A673 (cell line): ENCODE data around the gene TSPEAR. TPM values are rescaled to one million over a fixed set of nuclear protein-coding genes. Genes with fewer than 3 reads are reported as not detected.
"Not testable (repeated sequence)": the region's sequence is repeated elsewhere in the genome, so short reads cannot be mapped to it uniquely, and the experiment has no call there.

Experiments
- BruUV-seq: library from RNA; stranded (reverse); fragments of 400-500 nt; replicated peaks from 2 replicates; lab custom pipeline; 2021; lab: Mats Ljungman, UMichigan
- CTCF ChIA-PET: fragments of 300-600 bp; sonication (Branson Sonifier 250); formaldehyde crosslinking; loops from one replicate; lab custom pipeline; 2022; ENCODE audit warnings: antibody characterized with exemption; lab: Charles Lee
- POLR2A ChIA-PET: fragments of 300-600 bp; sonication (Branson Sonifier 250); formaldehyde crosslinking; loops from one replicate; lab custom pipeline; 2022; ENCODE audit warnings: antibody characterized with exemption; ENCODE audit not compliant: low non-redundant PET; lab: Charles Lee
- DNase-seq: peaks from one replicate; pipeline ENCODE4 v3.0.0-alpha.2; 2015; ENCODE audit warnings: low spot score
- H3K27ac ChIP-seq: fragments of 200-600 bp; sonication (generic); 2 replicates; pipeline ENCODE4 v1.5.1; 2016; ENCODE audit warnings: mixed run types, low read depth, mild to moderate bottlenecking, mixed read lengths, antibody characterized with exemption, low read length; ENCODE audit not compliant: poor library complexity, severe bottlenecking
- H3K27me3 ChIP-seq: fragments of 200-600 bp; sonication (generic); replicated peaks from 2 replicates; pipeline ENCODE4 v1.6.1; 2017; ENCODE audit warnings: mixed run types, low read depth, mild to moderate bottlenecking, mixed read lengths, antibody characterized with exemption, low read length; ENCODE audit not compliant: insufficient read depth, poor library complexity
- H3K36me3 ChIP-seq: fragments of 200-600 bp; sonication (generic); 2 replicates; pipeline ENCODE4 v1.6.1; 2016; ENCODE audit warnings: mixed run types, mild to moderate bottlenecking, mixed read lengths, antibody characterized with exemption, low read length; ENCODE audit not compliant: insufficient read depth, poor library complexity, severe bottlenecking
- H3K4me1 ChIP-seq: fragments of 200-600 bp; sonication (generic); 2 replicates; pipeline ENCODE4 v1.6.1; 2017; ENCODE audit warnings: mixed run types, mild to moderate bottlenecking, mixed read lengths, antibody characterized with exemption, low read length; ENCODE audit not compliant: insufficient read depth, poor library complexity, severe bottlenecking
- H3K4me3 ChIP-seq: fragments of 200-600 bp; sonication (generic); 2 replicates; pipeline ENCODE4 v1.5.1; 2016; ENCODE audit warnings: low read depth, mixed run types, mild to moderate bottlenecking, mixed read lengths, low read length; ENCODE audit not compliant: poor library complexity, severe bottlenecking
- H3K9me3 ChIP-seq: fragments of 200-600 bp; sonication (generic); 2 replicates; pipeline ENCODE4 v1.6.1; 2016; ENCODE audit warnings: mixed run types, low read depth, mild to moderate bottlenecking, mixed read lengths, antibody characterized with exemption, low read length; ENCODE audit not compliant: poor library complexity, severe bottlenecking
- EZH2 ChIP-seq: fragments of 200-600 bp; sonication (generic); IDR thresholded peaks from 2 replicates; pipeline ENCODE4 v1.6.1; 2017; ENCODE audit warnings: borderline replicate concordance, low read depth, mild to moderate bottlenecking, mixed read lengths, antibody characterized with exemption, low read length; ENCODE audit not compliant: poor library complexity, severe bottlenecking
- intact Hi-C: fragments of 100-400 bp; cut with micrococcal nuclease; formaldehyde crosslinking; loops from one replicate; pipeline ENCODE4 v1.10.0; 2022; ENCODE audit not compliant: unreplicated experiment
- total RNA-seq: library from RNA; stranded (reverse); gene quantifications from 2 replicates; pipeline ENCODE4 v1.2.3, GENCODE V29; 2021
- TF ChIP-seq, protein P1 (sequence below): fragments of 300-800, 200-600 bp; sonication (generic); conservative IDR thresholded peaks from 2 replicates; pipeline ENCODE4 v1.5.1; 2017; ENCODE audit warnings: low read depth, mild to moderate bottlenecking, antibody characterized with exemption, low read length, moderate library complexity, mixed read lengths

The TSPEAR gene
- total RNA-seq, 1 experiment from 2014 or later, result 8.3 TPM

DNA sequence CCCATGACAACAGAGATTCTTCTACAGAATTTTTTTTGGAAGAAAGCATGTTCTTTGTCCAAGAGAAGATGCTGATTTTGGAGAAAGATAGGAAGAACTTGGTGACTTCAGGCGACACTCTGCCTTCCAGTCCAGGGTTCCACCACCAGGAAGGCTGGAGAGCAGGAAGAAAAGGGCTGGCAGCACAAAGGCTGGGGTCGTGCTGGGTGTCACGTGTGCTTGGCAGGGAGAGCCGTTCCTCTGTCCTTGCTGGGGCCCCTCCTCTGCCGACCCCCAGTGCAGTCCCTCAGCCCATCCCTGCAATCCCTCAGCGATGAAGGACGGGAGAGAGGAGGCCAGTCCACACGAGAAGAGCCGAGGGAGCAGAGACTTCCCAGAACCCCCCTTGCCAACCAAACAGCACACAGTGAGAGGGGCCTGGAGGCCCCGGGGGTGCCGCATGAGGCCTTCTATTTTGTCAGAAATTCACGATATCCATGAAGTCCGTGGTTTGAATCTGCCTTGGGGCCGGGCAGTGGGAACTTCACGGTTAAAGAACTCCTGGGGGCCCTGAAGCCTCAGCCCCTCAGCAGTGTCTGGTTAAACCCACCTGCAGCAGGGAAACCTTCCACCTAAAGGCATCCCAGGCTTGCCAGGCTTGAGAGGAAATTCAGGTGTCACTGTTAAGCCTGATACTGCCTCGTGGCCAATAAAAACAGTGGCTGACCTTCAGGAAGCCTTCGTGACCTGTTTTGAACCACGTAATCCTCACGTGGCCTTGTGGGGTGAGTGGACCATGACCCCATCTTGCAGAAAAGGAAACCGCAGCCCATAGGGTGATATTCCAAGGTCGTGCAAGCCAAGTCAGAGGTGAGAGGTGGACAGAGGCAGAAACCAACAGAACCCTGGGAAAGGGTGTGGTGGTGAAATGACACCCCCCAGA, 11.0 kb downstream of the TSPEAR start:
- H3K27ac ChIP-seq, result no peak overlapping the region
- ChIA-PET CTCF (no interaction called here), POLR2A (no interaction called here)
- DNase-seq, result no peak
- no peaks in the 10 kb centered on the region for H3K27me3 ChIP-seq
- TF ChIP-seq EZH2, result no peak
- TF ChIP-seq, protein P1, sequence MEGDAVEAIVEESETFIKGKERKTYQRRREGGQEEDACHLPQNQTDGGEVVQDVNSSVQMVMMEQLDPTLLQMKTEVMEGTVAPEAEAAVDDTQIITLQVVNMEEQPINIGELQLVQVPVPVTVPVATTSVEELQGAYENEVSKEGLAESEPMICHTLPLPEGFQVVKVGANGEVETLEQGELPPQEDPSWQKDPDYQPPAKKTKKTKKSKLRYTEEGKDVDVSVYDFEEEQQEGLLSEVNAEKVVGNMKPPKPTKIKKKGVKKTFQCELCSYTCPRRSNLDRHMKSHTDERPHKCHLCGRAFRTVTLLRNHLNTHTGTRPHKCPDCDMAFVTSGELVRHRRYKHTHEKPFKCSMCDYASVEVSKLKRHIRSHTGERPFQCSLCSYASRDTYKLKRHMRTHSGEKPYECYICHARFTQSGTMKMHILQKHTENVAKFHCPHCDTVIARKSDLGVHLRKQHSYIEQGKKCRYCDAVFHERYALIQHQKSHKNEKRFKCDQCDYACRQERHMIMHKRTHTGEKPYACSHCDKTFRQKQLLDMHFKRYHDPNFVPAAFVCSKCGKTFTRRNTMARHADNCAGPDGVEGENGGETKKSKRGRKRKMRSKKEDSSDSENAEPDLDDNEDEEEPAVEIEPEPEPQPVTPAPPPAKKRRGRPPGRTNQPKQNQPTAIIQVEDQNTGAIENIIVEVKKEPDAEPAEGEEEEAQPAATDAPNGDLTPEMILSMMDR, result no peak
- H3K36me3 ChIP-seq, result no peaks in the 10 kb centered on the region
- no peaks in the 10 kb centered on the region for H3K4me1 ChIP-seq
- no TSS peak for BruUV-seq
- H3K4me3 ChIP-seq, result no peak overlapping the region
- H3K9me3 ChIP-seq, result no peaks in the 10 kb centered on the region
- intact Hi-C loops, result no loop called here

DNA sequence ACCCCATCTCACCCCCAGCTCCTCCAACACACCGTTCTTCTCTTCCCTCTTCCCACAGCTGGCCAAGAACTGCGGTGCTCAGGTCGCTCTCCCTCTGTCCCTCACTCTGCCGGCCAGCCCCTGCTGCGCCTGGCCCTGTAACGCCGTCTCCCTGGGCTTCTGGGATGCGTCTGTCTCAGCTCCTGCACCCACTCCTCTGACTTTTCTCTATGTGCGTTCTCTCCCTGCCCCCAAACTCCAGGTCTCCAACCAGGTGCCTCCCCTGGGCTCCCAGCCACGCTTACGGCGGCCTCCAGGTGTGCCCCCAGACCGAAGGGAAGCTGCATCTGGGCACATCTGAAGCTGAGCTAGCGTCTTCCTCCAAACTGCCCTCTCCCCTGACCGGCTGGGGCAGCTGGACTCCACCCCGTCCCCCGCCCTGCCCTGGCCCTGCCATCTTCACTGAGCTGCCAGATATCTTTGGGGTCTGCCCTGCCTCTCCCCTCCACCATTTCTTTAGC, 11.8 kb downstream of the TSPEAR start:
- no peak overlapping the region for H3K4me3 ChIP-seq
- CTCF ChIA-PET, result interaction anchor here (0.7 kb wide), 1 partner anchor 25 kb away, joined by 4 read pairs; no protein-coding TSS in a partner anchor
- no peak for TF ChIP-seq EZH2
- TF ChIP-seq, protein P1, result no peak
- H3K36me3 ChIP-seq, result no peaks in the 10 kb centered on the region
- no peaks in the 10 kb centered on the region for H3K4me1 ChIP-seq
- no peak overlapping the region for H3K27ac ChIP-seq
- POLR2A ChIA-PET, result no interaction called here
- DNase-seq, result no peak
- intact Hi-C loops, result no loop called here
- no peaks in the 10 kb centered on the region for H3K27me3 ChIP-seq
- H3K9me3 ChIP-seq, result no peaks in the 10 kb centered on the region
- BruUV-seq, result no TSS peak

DNA sequence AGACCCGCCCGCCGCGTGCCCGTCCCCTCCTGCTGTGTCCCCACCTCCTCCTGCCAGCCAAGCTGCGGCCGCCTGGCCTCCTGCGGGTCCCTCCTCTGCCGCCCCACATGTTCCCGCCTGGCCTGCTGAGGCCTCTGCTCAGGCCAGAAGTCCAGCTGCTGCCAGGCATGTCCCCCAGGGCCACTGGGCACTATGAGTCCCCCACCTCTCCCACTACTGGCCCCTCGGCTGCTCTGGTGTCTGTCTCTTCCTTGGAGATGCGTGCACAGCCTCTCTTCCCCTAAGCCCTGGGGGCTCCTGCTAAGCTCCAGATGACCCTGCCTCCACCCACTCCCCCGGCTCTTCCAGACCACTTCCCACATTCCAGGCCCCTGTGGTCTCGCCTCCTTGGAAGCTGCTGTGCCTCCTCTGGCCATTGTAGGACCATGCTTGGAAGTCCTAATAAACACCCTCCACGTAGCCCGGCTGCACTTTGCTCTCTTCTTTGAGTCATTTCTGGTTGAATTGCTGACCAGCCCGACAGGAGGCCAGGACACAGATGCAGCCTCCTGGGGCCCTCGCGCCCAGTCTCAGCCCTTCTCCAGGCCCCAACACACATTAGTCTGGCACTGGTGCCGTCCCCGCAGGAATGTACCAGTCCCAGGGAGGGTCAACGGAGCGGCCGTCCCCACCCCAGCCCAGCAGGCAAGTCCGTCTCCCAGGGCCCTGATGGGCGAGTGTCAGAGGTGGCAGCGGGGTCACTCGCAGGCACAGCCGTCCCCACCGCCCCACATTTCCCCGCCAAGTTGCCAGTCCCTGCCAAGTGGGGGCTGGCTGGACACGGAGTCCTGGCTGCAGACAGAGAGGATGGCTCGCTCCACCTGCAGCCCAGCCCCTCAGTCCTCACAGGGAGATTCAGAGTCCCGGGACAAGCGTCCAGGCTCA, 13.3 kb downstream of the TSPEAR start:
- no peak for TF ChIP-seq EZH2
- TF ChIP-seq, protein P1, result no peak
- no peak for DNase-seq
- ChIA-PET CTCF (no interaction called here), POLR2A (interaction anchor here (1.0 kb wide), 1 partner anchor 44 kb away, joined by 3 read pairs; no protein-coding TSS in a partner anchor)
- Histone ChIP-seq H3K9me3 (peaks cover 12% of the 10 kb centered on the region), H3K4me3 (no peak overlapping the region), H3K27me3 (no peaks in the 10 kb centered on the region), H3K36me3 (no peaks in the 10 kb centered on the region), H3K27ac (no peak overlapping the region), H3K4me1 (no peaks in the 10 kb centered on the region)
- intact Hi-C loops, result no loop called here
- no TSS peak for BruUV-seq

DNA sequence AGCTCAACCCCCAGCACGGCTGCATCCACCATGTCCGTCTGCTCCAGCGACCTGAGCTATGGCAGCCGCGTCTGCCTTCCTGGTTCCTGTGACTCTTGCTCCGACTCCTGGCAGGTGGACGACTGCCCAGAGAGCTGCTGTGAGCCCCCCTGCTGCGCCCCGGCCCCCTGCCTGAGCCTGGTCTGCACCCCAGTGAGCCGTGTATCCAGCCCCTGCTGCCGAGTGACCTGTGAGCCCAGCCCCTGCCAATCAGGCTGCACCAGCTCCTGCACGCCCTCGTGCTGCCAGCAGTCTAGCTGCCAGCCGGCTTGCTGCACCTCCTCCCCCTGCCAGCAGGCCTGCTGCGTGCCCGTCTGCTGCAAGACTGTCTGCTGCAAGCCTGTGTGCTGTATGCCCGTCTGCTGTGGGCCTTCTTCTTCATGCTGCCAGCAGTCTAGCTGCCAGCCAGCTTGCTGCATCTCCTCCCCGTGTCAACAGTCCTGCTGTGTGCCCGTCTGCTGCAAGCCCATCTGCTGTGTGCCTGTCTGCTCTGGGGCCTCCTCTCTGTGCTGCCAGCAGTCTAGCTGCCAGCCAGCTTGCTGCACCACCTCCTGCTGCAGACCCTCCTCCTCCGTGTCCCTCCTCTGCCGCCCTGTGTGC, 14.1 kb downstream of the TSPEAR start, which contains the start of gene KRTAP10-12:
TSS of gene KRTAP10-12 (plus strand) at position 1 of the 639 bp plus-strand sequence. CDS start at position 31, 30 bp downstream.
- H3K27me3 ChIP-seq, H3K36me3 ChIP-seq, H3K27ac ChIP-seq, DNase-seq, CTCF ChIA-PET, H3K4me1 ChIP-seq, BruUV-seq, H3K4me3 ChIP-seq, intact Hi-C loops: not testable (repeated sequence)
- peaks cover 20% of the 10 kb centered on the region for H3K9me3 ChIP-seq
- POLR2A ChIA-PET, result interaction anchor here (1.0 kb wide), 1 partner anchor 45 kb away, joined by 3 read pairs; no protein-coding TSS in a partner anchor
